Activated T-helper 2 cell treated with anti-CD3 and anti-CD28 coated beads, Interferon-gamma antibody, Interleukin-2, Interleukin-4, amounts not matched to agents 10 μg/mL and 5 μg/mL and 100 μg/mL, durations not matched to agents 14 hours and 24 hours and 36 hours (primary cell): Measurements from ENCODE around the gene FAM185A. TPM values are rescaled to one million over a fixed set of nuclear protein-coding genes. Genes with fewer than 3 reads are reported as not detected.

Experiments
- DNase-seq: peaks from one replicate; pipeline ENCODE4 v3.0.0; 2021; ENCODE audit warnings: low spot score
- H3K27ac Mint-ChIP-seq: one replicate; pipeline ENCODE4 v1.8.0; 2021; ENCODE audit warnings: mixed read lengths
- H3K27me3 Mint-ChIP-seq: one replicate; pipeline ENCODE4 v1.8.0; 2021; ENCODE audit warnings: low read depth, mixed read lengths
- H3K36me3 Mint-ChIP-seq: one replicate; pipeline ENCODE4 v1.8.0; 2021; ENCODE audit warnings: low read depth, mixed read lengths
- H3K4me1 Mint-ChIP-seq: one replicate; pipeline ENCODE4 v1.8.0; 2021; ENCODE audit warnings: low read depth, mixed read lengths
- H3K4me3 Mint-ChIP-seq: one replicate; pipeline ENCODE4 v1.8.0; 2021; ENCODE audit warnings: low read depth, mild to moderate bottlenecking, moderate library complexity, mixed read lengths
- H3K9me3 Mint-ChIP-seq: one replicate; pipeline ENCODE4 v1.8.0; 2021; ENCODE audit warnings: mixed read lengths
- intact Hi-C: fragments of 100-400 bp; cut with micrococcal nuclease; formaldehyde crosslinking; loops from one replicate; pipeline ENCODE4 v1.15.1; 2023
- total RNA-seq: library from RNA; stranded (reverse); gene quantifications from 2 replicates; pipeline ENCODE4 v1.2.3, GENCODE V29; 2022

Gene FAM185A
- total RNA-seq, 1 donor from 2014 or later: 9.4 TPM

- peaks cover 6% of the 10 kb centered on the region for H3K4me1 Mint-ChIP-seq
- no peak overlapping the region for H3K27ac Mint-ChIP-seq
- no peak overlapping the region for H3K4me3 Mint-ChIP-seq
- peaks cover 29% of the 10 kb centered on the region for H3K27me3 Mint-ChIP-seq
- H3K36me3 Mint-ChIP-seq: no peaks in the 10 kb centered on the region
- intact Hi-C loops: no loop called here
- DNase-seq: no peak
- H3K9me3 Mint-ChIP-seq: no peaks in the 10 kb centered on the region
These were observed 92.5 kb downstream of the FAM185A start for GRCh38 chr7:102841290-102841689.

GRCh38 chr7:102842284-102842683 is 93.5 kb downstream of the FAM185A start:
- intact Hi-C loops: no loop called here
- Mint-ChIP-seq H3K9me3 (no peaks in the 10 kb centered on the region), H3K36me3 (no peaks in the 10 kb centered on the region), H3K27ac (no peak overlapping the region), H3K4me3 (no peak overlapping the region), H3K4me1 (peaks cover 4% of the 10 kb centered on the region), H3K27me3 (peaks cover 25% of the 10 kb centered on the region)
- no peak for DNase-seq

- no peaks in the 10 kb centered on the region for H3K36me3 Mint-ChIP-seq
- no peak overlapping the region for H3K4me3 Mint-ChIP-seq
- no peaks in the 10 kb centered on the region for H3K9me3 Mint-ChIP-seq
- DNase-seq: no peak
- peaks cover 4% of the 10 kb centered on the region for H3K4me1 Mint-ChIP-seq
- intact Hi-C loops: no loop called here
- H3K27me3 Mint-ChIP-seq: peaks cover 16% of the 10 kb centered on the region
- H3K27ac Mint-ChIP-seq: no peak overlapping the region
These were observed 95.1 kb downstream of the FAM185A start for GRCh38 chr7:102843850-102844249.

GRCh38 chr7:102845346-102845745 is 96.5 kb downstream of the FAM185A start:
- Mint-ChIP-seq H3K9me3 (no peaks in the 10 kb centered on the region), H3K4me3 (no peak overlapping the region), H3K36me3 (no peaks in the 10 kb centered on the region), H3K27ac (no peak overlapping the region), H3K27me3 (peaks cover 21% of the 10 kb centered on the region), H3K4me1 (peaks cover 4% of the 10 kb centered on the region)
- no peak for DNase-seq
- intact Hi-C loops: no loop called here

GRCh38 chr7:102849079-102849478 is 100.3 kb downstream of the FAM185A start:
- H3K27ac Mint-ChIP-seq: no peak overlapping the region
- no peaks in the 10 kb centered on the region for H3K36me3 Mint-ChIP-seq
- intact Hi-C loops: no loop called here

GRCh38 chr7:102849538-102849937 is 100.7 kb downstream of the FAM185A start:
- DNase-seq: no peak

More at GRCh38 chr7:102849079-102849478, 100.3 kb downstream of the FAM185A start:
- peaks cover 1% of the 10 kb centered on the region for H3K4me1 Mint-ChIP-seq
- no peak overlapping the region for H3K4me3 Mint-ChIP-seq
- no peak for DNase-seq
- H3K9me3 Mint-ChIP-seq: peaks cover 4% of the 10 kb centered on the region
- peaks cover 23% of the 10 kb centered on the region for H3K27me3 Mint-ChIP-seq

GRCh38 chr7:102856036-102856435 is 107.2 kb downstream of the FAM185A start:
- no peaks in the 10 kb centered on the region for H3K36me3 Mint-ChIP-seq
- no peak overlapping the region for H3K27ac Mint-ChIP-seq
- peaks cover 25% of the 10 kb centered on the region for H3K27me3 Mint-ChIP-seq
- peaks cover 1% of the 10 kb centered on the region for H3K4me1 Mint-ChIP-seq
- H3K9me3 Mint-ChIP-seq: peaks cover 4% of the 10 kb centered on the region
- no peak overlapping the region for H3K4me3 Mint-ChIP-seq
- DNase-seq: no peak
- intact Hi-C loops: no loop called here

More at GRCh38 chr7:102849538-102849937, 100.7 kb downstream of the FAM185A start:
- Mint-ChIP-seq H3K4me1 (peaks cover 1% of the 10 kb centered on the region), H3K4me3 (no peak overlapping the region), H3K27me3 (peaks cover 23% of the 10 kb centered on the region), H3K36me3 (no peaks in the 10 kb centered on the region), H3K9me3 (peaks cover 4% of the 10 kb centered on the region), H3K27ac (no peak overlapping the region)
- intact Hi-C loops: no loop called here

Other genes with a start within 250 kb of the FAM185A start
- 17.1 and 20.3 TPM in 2 replicates for gene RASA4B, start 231.2 kb upstream of the FAM185A start, total RNA-seq
- 15.1 and 18.1 TPM in 2 replicates for gene UPK3BL2, start 205.3 kb upstream of the FAM185A start, total RNA-seq
- gene SPDYE2, start 197.8 kb upstream of the FAM185A start, total RNA-seq: not detected in 2 replicates
- gene POLR2J3, start 176.4 kb upstream of the FAM185A start, total RNA-seq: 45.2 and 50.7 TPM in 2 replicates
- gene RASA4, start 132.2 kb upstream of the FAM185A start, total RNA-seq: 45.5 and 46.6 TPM in 2 replicates
- gene UPK3BL1, start 106.2 kb upstream of the FAM185A start, total RNA-seq: 10.6 and 17.5 TPM in 2 replicates
- gene SPDYE2B, start 98.7 kb upstream of the FAM185A start, total RNA-seq: not detected in 2 replicates
- gene POLR2J2, start 77.3 kb upstream of the FAM185A start, total RNA-seq: 13.9 and 17.3 TPM in 2 replicates
- gene LRRC17, start 164.0 kb downstream of the FAM185A start, total RNA-seq: 0.18 TPM in 1 of 2 replicates, not detected in the other